ENCODE measurements around the gene RALGDS.
A peak's percentile ranks its signal among the peaks of the same experiment; 100 is the strongest.

Gene RALGDS

DNA sequence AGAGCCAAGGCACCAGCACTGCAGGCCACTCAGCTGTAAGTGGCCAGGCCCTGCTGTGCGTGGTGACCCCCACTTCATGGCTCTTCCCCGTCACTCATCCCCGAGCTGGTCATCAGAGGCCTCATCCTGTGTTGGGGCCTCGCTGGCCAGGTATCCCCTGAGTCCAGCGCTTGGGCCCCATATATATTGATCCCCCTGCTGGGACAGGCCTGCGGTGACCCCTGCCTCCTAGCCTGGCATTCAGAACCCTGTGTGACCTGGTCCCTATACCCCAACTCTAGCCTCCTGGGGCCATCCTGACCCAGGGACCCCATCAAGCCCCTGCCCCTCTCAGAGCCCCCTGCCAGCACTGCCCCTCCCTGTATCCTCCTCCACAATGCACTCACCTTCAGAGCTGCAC, 30.0 kb upstream of the RALGDS start:
- no peak for DNase-seq (ENCODE audit: low spot score)

DNA sequence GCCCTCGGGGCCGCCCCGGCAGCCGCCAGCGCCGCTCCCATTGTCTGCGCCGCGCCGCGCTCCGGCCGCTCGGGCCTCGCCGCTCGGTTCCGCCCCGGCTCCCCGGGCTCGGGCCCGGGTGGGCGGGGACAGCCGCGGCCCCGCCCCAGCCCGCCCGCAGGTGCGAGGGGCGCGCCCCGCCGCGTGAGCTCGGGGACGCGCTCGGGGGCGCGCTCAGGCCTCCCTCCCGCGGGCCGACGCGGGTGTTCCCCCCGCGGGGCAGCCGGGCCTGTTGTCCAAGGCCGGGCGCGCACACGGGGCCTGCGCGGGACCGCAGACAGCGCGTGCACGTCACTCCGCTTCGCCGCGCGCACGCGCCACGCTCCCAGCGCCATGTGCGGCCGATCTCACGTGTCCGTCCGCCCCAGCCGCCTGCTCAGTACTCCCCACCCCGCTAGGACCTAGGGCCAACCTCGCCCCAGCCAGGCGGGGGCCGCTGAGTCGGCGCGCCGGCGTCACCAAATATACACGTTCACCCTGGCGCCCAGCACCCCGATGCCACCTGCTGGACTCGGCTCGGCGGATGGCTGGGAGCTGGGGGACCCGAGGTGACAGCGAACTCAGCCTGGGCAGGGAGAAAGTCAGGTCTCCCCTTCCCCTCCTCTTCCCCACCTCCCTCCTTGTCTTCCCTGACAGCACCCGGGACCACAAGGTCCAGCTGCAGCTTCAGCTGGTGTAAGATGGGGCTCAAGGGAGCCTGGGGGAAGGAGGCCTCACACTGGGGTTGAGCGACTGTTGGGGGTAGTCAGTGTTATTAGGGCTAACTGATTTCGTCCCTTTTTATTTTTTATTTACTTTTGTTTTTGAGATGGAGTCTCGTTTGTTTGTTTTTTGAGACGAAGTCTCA, 28.3 kb upstream of the RALGDS start:
- peak; percentile 92 for DNase-seq (ENCODE audit: low spot score)

DNA sequence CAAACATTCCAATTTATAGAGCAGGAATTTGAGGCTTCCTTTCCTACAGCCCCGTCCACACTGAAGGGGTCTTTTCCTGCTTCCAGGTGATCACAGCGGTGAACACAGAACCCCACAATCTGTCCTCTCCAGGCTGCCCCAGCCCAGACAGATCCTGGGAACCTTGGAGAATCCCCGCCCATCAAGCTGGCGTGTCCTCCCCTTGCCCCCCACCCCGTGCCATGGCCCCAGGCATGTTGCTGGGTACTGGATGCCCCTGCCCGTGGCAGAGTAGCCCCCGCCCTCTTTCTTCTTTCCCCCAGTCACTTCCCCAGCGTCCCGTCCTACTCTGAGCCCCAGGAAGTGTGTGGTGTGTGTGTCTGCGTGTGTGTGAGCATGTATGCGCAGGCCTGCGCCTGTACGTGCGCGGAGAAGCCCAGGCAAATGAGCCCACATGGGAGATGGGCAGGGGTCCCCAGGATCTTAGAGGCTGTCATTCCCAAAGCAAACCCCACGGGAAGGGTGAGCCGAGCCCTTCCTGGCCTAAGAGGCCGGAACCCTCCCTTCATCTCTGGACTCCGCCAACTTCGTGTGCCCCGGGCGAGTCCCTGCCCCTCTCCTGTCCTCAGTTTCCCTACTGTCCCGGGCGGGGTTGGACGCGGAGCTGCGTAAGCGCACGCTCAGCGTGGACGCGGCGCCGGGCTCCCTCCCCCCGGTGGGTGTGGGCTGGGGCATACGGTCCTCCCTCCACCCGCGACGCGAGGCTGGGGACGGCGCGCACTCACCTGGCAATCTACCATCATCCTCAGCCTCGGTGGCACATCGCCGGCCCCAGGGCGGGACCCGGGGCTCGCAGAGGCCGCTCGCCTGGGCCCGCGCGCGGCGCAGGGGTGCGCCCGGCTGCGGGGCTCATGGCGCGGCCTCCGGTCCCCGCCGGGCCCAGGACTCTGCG, 27.4 kb upstream of the RALGDS start:
- DNase-seq (ENCODE audit: low spot score): peak; percentile 71

DNA sequence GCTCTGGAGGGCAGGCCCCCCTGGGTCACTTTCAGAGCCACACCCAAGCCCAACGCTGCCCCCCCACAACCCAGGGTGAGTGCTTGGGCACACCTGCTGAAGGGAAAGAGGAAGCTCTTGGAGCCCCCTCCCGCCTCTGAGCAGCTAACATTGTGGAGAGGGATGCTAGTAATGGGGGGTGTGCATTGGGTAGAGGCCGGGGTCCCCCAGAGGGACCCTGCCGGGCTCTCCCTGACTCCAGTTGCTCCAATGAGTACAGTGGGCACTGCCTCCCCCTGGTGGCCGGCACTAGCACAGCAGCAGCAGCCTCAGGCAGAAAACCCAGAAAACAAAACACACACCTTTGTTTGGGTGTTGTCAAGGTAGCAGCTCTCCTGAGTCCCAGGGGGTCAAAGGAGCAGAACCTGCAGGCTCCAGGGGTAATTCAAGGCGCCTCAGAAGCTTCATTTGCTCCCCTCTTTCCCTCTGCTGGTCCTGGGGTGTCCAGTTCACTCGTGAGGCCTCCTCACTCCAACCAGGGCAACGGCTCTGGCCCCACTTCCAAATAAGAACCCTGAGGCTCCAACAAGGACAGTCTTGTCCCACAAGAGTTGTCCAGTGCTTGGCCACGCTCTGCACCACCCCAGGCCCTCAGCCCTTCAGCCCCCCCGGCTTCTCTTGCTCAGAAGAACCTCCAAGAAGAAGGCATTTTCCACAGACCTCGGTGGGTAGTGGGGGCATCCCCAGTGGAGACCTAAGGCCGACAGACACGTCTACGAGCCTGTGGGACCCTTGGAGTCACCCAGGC, 26.6 kb upstream of the RALGDS start:
- DNase-seq (ENCODE audit: low spot score): peak; percentile 94

DNA sequence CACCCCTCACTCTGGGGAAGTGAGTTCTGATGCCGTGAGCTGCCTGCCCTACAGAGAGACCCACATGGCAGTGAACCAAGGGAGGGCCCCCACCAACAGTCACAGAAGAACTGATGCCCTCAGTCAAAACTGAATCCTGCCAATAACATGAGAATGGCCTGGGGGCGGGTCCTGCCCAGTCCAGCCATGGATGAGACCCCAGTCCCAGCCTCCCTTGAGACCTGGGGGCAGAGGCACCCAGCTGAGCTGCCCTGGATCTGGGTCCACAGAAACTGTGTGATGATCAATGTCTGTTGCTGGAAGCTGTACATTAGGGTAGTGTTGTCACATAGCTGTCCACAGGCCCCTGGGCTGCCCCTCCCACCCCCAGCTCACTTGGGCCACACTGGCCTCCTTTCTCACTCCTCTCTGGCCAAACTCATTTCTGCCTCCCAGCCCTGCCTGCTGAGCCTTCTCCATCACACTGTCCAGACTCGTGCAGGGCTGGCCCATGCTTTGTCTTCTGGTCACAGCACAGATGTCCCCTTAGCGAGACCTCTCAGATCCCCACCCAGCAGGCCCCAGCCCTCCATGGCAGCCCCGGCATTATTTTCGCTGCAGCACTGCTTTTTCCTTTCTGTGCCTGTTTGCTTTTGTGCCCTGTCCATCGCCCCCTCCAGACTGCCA, 25.8 kb upstream of the RALGDS start:
- DNase-seq (ENCODE audit: low spot score): no peak

DNA sequence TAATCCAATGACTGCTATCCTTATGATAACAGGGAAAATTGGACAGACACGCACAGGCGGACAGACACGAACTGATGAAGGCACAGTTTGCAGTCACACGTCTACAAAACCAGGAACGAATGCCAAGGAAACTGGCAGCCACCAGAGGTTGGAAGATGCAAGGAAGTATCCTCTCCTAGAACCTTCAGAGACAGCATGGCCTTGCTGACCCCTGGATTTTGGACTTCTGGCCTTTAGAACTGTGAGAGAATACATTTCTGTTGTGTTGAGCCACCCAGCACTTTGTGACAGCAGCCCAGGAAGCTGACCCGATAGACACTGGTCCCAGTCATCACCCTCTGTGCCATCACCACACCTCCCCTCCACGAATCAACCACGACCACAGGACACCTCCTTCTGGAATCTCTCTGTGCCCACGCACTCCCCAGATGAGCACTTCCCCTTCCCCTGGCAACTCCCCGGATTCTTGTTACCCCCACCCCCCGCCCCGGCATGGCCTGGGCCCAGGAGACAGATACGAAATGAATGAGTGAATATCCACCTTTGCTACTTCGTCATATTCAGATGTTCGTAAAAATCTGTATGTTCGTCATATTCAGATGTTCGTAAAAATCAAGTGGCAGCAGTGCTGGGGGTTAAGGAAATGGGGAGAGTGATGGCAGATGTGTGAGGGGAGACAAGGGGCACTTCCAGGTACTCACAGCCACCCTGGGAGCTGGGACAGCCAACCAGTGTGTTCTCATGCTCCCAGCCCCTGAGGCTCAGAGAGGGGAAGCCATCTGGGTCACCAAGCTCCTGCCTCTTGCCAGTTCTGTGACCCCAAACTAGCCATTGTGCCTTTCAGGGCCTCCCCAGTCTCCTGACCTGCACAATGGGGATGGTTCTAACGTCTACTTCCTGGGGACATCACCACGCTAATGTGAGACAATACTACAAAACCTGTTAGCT, 24.1 kb upstream of the RALGDS start:
- DNase-seq (ENCODE audit: low spot score): no peak

DNA sequence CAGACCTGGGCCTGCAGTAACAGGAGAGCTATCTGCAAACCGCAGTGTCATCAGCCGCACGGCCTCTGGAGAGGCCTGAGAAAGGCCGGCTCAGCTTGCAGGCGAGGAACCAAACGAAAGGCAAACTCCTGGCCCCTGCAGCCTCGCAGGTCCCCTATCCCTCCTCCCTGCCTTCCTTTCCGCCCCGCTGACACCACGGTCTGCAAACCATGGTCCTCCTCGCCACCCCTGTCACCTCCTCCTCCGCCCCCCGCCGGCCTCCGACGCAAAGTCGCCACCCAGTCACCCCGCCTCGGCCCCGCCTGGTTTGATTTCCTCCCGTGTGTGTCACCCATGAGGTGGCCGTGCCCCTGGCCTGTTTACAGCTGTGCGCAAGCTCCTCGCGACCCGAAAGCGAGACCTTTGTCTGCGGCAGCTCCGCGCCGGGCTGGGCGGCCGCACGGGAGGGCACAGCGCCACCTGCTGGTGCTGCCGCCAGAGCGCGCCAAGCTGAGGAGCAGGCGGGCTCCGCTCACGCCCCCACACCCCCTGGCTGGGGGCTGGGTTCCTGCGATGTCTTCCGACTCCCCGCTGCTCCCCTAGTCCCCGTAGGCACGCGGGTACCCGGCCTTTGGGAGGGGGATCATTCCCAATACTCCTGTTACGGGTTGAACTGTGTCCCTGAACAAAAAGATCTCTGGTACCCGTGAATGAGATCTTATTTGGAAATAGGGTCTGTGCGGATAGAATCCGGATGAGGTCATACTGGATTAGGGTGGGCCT, 23.3 kb upstream of the RALGDS start:
- peak; percentile 96 for DNase-seq (ENCODE audit: low spot score)

DNA sequence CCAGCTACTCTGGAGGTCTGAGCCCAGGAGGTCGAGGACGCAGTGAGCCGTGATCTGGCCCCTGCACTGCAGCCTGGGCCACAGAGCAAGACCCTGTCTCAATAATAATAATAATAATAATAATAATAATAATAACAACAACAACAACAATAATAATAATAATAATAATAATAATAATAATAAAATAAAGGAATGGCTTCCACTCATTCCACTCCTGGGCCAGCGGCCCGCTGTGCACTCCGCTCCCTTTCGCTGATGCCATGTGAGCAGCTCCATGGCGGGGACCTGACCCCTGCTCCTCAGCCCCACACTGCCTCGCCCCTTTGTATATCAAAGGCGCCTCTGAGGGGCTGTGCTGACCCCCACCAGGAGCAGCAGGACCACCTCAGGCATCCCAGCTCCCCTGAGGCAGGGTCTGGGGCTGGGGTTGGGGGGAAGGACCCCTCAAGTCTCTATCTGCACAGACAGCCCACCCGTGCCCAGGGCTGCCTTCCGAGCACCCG, 22.6 kb upstream of the RALGDS start:
- DNase-seq (ENCODE audit: low spot score): no peak

DNA sequence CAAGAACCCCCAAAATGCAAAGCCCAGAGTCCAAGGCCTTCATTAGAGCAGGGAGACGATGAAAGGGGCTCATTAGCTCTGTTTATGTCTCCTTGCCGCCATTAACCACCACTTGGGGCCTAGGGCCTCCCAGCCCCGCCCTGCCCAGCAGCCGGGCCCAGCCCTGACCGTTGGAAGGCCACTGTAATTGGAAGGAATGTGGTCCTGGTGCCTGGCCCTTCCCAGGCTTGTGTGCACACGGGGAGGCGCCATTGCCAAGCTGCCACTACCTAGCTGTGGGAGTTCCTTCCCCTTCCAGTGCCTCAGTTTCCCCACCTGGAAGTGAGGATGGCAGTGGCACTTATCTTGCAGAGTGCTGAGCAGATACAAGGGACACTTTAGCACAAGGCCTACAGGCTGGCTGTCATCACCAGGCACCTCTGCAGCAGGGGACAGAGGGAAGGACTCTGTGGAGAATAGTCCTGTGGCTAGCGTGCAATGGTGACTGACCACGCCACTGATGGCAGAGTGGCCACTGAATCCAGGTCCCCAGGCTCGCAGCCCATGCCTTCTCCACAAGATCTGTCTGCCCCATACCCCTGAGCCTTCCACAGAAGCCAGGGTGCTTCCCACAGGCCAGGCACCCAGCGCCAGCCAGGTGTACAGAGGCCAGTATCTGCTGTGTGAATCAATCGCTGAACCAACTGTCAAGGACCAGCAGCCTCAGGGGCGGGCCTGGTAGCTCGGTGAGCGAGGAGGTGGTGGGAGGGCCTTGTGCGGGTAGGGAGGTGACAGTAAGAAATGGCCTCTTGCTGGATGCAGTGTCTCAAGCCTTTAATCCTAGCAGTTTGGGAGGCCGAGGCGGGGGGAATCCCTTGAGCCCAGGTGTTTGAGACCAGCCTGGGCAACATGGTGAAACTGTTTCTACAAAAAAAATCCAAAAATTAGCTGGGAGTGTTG, 21.9 kb upstream of the RALGDS start:
- peak; percentile 56 for DNase-seq (ENCODE audit: low spot score)

DNA sequence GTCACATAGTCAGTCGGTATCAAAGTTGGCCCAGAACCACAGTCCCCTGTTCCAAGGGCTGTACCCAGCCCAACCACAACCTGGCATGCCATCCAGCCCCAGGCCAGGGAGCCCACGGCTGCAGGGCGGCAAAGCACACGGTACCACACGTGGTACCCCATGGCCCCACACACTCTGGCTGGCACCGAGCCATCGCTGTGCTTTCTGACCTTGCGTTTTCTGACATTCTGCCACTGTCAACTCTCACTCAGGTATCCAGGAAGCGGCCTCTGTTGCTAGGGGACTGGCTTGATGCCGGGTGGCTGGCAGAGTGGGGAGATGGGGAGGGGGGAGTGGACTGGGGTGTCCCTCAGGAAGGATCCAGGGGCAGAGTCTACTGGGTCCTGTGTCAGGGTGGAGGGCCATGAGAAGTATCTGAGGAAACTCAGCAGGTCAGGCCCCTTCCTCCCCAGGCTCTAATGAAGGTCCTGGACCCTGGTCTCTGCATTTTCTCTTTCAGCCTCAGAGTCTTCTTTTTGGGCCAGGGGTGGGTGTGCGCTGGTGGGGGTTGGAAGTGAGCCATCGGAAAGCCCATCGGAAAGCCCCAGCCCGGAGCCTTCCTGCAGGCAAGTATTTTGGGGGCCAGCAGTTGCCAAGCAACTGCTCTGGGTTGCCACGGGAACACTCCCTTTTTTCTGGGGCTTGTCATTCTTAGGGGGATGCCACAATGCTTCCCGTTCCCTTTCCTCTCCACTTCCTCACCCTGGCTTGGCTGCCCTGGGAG, 21.0 kb upstream of the RALGDS start:
- peak; percentile 94 for DNase-seq (ENCODE audit: low spot score)

DNA sequence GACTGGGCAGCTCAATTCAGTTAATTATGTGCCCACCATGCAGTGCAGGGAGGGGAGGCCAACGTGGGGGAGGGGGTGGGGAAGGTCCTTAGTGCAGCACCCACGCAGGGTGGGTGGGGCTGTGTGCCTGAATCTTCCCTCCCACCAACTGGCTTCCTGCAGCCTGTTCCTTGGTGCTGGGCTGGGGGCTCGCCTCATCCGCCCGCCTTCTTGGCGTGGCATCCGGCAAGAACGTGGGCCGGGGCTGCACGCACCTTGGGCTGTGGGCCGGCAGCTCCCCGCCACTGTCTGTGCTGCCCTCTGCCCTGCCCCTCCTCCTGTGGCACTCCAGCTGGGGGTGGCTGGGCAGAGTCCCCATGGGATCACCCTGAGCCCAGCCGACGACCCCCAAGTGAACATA, 19.6 kb upstream of the RALGDS start:
- DNase-seq (ENCODE audit: low spot score): no peak

DNA sequence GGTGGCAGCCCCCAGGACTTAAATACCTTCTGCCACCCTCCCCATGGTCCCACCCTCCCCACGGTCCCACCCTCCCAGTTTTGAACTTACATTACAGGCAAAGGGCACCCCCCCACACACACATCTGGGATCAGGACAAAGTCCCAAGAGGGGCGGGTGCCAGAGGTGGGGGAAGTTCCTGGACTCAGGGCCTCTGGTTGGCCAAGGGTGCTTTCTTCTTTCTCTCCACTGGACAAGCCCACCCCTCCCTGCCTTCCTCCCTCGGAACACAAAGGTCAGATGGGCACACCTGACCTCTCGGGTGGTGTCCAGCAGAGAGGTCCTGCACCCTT, 19.1 kb upstream of the RALGDS start:
- no peak for DNase-seq (ENCODE audit: low spot score)

DNA sequence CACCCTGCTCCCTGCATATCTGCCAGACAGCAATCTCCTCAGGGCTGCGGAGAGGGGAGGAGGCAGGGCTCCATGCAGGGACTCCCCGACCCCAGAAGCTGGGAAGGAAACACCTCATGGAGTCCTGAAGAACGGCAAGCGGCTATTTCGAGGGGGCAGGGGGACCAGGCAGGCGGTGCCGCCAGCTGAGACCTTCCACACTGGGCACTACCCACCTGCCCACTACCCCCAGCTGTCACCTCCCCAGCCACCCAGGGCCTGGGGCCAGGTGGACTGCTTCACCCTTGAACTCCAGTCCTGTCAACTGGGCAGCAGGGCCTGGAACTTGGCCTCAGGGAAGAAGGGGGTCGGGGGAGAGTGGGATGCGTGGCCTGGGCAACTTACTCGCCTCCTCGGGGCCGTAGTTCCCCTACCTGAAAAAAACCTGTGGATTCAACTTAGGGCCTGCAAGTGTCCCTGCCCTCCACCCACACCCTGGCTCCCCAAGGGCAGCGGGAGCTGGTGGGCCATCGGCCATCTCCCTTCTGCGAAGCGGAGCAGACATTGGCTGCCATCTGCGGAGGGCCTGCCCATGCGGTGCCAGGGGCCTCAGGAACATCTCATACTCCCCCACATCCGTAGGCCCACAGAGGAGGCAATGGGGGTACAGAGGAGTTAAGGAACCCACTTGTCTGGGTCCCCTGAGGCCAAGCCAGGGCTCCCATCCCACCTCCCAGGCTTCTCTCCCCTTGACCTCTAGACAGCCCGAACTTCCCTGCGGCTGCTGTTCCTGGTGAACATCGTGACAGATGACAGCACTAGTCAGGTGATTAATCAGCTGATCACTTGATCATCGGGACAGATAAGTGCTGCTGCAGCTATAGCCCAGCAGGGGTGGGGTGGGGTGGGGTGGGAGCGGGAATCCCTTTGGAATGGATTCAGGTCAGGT, 18.5 kb upstream of the RALGDS start:
- no peak for DNase-seq (ENCODE audit: low spot score)

DNA sequence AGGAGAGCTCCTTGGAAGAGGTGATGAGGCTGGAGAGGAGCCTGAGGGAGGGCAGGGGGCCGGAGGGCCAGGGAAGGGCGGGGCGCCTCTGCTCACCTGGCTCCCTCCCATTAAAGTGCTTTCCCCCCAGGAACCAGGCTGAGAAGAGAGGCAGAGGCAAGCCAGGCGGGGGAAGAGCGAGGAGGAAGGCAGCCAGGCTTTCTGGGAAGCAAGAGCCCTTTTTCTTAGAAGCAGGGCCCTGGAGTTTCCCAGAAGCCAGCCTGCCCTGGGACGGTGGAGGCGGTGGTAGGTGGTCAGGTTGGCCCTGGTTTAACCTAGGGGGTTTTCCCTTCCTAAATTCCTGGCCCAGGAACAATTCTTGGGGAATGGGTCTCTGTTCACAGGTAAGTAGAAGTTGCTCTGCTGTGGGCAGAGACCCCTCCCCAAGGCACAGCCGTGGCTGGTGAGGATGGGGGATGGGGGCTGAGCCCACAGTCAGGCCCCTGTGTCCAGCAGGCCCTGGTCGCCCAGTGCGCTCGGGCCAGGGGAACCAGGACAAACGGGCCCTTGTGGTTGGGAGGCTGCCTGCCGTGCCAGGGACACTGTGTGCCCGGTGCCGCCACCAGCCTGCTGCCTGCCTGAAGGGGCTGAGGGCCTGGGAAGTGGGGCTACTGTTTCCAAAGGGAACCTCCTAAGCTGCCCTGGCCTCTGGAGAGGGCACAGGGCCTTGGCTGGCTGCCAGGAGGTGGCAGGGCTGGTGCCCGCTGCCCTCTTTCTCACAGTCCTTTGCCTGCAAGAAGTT, 16.6 kb upstream of the RALGDS start:
- DNase-seq (ENCODE audit: low spot score): peak; percentile 76

DNA sequence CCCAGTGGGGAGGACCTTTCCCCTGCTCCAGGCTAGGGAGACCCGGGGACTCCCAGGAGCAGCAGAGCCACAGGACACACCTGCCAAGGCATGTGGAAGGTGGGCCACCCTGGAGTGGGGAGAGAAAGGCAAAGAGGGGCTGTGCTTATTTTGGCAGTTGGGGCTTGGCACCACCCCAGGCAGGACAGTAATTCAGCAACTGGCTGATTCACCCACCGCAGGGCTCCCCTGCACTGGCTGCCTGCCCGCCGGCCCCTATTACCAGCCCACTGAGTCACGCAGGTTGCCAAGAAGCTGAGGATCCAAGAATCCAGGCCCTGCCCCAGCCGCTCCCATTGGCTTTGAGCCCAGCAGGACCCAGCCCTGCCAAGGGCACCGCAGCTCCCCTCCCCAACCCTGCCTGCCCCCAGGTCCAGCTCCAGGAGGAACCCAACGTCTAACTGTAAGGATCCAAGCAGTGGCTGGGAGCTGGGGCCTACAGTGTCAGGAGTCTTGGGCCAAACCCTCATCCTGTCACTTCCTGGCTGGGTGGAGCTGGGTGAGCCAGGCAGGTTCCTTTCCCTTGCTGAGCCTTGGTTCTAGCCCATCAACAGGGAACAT, 14.2 kb upstream of the RALGDS start:
- peak; percentile 87 for DNase-seq (ENCODE audit: low spot score)

Data from CD4-positive, alpha-beta T cell treated with Interleukin-2 at 100 ng/mL for 4 hours (primary cell).